NCI-H748 (cell line): ENCODE measurements around the gene SLC25A53.

Experiments used
- DNase-seq: peaks from one replicate; lab custom pipeline; 2025; ENCODE audit not compliant: unreplicated experiment; lab: John Stamatoyannopoulos, UW

SLC25A53 gene, protein sequence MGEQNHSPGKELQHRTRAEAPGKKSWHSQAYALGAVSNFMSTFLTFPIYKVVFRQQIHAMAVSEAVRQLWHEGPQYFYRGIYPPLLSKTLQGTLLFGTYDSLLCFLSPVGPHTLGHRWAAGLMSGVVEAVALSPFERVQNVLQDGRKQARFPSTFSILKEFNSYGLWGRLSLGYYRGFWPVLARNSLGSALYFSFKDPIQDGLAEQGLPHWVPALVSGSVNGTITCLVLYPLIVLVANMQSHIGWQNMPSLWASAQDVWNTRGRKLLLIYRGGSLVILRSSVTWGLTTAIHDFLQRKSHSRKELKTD

DNA sequence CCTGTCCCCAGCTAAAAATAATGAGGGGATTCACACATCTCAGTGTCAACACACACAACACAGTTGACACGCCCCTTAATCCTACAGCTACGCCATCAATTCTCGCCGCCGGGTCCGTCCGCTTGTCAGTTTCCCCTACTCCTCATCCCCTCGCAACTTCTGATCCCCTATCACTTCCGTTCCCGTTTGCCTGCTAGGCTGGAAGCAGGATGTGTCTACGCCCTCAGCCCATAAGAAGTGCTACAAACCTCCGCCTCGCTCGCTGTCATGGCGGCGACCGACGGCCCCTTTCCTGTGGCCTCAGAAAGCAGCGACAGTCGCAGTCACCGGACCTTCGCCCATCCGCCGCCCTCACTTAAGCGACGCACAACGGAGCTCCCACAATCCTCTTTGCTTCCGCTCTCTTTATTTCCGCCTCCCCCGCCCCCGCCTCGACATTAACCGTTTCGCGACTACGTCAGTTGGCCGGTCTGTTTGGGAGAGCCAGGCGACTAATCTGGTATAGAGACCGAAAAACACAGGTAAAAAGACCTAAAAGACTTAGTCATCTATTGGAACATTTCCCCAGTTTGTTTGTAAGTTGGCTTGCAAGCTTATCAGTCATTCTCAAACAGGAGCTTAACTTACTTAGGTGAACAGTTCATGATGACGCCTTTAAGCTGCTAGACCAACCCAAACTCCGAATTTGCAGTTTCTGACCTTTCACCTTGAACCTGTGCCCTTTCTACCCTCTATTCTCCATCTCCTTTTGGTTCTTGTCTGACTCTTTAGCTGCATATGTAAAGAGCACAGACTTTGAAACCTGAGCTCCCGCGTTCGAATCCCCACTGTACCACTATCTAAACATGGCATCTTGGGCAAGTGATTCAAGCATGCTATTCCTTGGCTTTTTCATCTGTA is at the start of gene SLC25A53:
Gene SLC25A53, minus strand, starts transcription at position 380 of the 900 bp plus-strand sequence. CDS start 51,752 bp downstream, outside the sequence.
- peak; percentile 93 for DNase-seq

DNA sequence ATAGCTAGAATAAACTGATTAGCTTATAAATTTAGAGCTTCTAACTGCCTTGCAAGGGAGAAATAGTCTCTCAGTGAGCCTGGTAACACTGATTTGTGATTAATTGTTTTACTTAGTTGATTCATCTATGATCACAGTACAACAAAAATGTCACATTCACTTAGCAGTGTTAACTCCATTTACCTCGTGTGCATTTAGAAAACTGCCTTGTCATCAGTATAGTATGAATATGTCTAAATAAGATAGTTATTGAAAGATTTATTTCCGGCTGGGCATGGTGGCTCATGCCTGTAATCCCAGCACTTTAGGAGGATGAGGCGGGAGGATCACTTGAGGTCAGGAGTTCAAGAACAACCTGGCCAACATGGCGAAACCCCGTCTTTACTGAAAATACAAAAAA is 48.7 kb upstream of the SLC25A53 start:
- no peak for DNase-seq

DNA sequence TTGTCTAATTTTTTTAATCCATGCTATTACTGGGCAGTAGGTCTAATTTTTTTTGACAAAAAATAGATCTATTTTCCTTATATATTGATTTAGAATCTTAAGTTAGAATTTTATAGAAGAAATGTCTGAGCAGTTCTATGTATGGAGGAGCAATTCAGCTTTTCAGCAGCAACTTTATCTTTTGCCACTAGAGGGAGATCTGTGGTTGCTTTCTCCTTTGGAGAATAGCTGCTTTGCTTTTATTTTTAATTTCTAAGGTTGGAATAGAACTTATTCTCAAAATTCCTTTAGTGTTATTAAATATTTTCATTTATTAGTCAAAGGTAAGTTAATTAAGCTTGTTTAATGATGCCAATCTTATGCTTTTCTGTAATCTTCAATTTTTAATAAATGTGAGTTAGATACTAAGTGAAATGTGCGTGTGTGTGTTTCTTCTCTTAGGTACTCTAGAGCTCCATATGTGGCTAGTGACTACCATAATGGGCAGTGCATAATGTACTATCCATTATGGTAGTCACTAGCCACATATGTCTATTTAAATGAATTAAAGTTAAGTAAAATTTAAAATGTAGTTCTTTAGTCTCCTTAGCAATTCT is 38.8 kb upstream of the SLC25A53 start:
- DNase-seq = peak; percentile 15

DNA sequence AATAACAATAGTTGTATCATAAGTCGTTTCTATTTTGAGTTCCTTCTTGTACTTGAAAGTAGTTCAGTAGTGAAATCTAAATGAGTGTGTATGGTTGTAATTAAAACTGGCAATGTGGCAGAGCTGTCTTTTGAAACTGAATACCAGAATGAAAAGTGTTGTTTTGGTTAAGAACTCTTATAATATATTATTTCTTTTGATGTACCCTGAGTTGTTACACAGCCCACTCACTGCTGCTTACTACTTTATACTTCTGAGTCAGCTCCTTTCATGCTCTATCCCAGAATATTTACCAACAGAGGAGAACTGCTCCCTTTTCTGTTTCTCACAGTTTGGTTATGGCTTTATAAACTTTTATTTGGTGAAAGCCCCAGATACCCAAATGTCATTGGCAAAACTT is 38.2 kb upstream of the SLC25A53 start:
- DNase-seq = no peak

DNA sequence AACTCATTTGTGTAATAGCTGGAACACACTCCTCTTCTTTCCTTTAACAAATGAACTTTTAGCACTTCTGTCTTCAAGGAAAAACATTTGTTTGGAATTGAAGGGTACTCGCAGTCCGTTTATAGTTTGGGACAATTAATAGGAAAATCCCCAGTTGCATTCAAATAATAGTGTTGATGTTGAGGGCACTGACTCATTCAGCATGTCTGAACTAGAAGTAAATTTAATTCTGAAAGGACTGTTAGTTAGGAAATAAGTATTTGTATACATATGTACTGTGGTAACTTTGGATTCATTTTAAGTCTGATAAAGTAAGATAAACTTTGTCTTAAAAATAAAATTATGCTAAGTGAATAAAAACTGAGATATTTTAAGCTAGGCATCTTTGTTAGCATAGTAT is 36.7 kb upstream of the SLC25A53 start:
- DNase-seq = no peak

DNA sequence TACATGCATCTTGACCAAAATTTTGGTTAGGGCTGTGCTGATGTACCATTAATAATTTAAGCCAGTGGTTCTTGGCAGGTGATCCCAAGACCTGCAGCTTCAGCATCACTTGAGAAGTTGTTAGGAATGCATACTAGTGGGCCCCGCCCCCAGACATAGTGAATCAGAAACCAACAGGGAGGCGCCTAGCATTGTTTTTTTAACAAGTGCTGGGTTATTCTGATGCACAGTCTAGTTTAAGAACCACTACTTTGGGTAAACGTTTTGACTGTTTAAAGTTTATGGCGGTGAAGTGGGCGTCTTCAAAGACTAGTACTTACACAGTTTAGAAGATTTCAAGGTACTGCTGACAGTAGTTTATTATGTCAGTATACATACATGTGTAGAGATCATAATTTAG is 33.0 kb upstream of the SLC25A53 start:
- DNase-seq = no peak

DNA sequence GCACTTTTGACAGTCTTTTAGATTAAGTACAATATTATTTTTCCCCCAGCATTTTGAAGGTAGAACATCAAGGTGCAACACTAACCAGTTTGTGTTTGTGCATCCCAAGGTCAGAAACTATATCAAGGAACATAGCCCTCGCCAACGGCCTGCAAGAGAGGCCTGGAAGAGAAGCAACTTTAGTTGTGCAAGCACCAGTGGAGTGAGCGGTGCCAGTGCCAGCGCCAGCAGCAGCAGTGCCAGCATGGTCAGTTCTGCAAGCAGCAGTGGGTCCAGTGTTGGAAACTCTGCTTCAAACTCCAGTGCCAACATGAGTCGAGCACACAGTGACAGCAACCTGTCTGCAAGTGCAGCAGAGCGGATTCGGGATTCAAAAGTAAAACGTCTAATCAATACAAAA is 31.1 kb upstream of the SLC25A53 start:
- no peak for DNase-seq

DNA sequence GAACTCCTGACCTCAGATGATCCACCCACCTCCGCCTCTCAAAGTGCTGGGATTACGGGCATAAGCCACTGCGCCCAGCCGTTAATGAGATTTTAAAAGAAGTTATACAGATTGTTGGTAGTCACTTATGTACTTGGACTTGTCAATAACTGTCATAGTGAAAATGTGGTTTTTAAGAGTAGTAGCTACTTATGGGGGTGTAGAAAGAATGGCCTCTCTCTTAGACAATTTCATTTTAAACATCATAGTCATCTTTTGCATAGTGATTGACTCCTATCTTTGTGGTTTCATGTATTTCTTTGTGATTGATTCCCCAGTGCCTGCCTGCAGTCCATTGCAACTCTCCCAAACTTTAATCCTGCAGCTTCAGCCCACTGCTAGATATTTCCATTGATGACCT is 26.9 kb upstream of the SLC25A53 start:
- no peak for DNase-seq

DNA sequence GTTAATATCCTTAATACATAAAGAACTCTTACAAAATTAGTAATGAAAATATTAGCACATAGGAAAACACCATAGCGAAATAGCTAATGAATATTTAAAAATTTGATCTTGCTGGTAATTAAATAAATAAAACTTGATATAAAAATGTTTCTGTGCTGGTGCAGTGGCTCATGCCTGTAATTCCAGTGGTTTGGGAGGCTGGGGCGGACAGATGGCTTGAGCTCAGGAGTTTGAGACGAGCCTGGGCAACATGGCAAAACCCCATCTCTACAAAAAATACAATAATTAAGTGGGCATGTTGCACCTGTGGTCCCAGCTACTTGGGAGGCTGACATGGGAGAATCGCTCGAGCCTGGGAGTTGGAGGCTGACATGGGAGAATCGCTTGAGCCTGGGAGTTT is 17.0 kb upstream of the SLC25A53 start:
- no peak for DNase-seq

DNA sequence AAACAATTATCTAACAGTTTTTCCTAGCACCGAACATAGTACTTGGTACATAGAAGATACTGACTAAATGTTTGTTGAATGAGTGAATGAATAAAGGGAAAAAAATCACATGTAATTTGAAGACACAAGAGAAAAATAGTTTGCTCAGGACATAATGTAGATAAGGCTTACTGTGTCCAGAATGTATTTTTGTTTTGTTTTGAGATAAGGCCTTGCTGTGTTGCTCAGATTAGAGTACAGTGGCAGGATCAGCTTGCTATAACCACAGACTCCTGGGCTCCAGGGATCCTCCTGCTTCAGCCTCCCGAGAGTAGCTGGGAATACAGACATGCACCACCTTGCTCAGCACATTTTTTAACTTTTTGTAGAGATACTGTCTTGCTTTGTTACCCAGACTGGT is 16.0 kb upstream of the SLC25A53 start:
- DNase-seq = no peak

DNA sequence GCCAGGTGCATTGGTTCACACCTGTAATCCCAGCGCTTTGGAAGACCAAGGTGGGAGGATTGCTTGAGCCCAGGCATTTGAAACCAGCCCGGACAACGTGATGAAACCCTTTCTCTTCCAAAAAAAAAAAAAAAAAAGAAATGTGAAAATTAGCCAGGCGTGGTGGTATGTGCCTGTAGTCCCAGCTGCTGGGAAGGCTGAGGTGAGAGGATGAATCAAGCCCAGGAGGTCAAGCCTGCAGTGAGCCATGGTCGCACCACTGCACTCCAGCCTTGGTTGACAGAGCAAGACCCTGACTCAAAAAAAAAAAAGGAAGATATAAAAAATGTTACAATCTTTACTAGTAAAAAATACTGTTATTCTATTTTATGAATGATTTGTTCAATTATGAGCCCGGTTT is 15.3 kb upstream of the SLC25A53 start:
- no peak for DNase-seq

DNA sequence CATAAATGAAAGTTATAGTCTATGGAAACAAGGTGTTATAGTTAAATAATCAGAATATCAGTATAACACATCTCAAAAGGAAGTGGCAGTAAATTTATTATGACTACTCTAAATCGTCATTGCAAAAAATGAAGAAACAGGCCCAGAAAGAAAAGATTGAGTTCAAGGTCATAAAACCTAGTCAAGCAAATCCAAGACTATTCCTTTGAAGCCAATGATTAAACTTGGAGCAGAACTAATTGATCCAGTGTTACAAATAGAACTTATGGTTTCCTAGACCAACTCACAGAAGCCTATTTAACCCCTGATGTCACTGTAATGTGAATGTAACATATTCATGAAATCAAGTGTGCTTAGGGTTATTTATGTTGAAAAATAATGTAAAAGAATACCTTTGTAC is 11.3 kb upstream of the SLC25A53 start:
- no peak for DNase-seq

DNA sequence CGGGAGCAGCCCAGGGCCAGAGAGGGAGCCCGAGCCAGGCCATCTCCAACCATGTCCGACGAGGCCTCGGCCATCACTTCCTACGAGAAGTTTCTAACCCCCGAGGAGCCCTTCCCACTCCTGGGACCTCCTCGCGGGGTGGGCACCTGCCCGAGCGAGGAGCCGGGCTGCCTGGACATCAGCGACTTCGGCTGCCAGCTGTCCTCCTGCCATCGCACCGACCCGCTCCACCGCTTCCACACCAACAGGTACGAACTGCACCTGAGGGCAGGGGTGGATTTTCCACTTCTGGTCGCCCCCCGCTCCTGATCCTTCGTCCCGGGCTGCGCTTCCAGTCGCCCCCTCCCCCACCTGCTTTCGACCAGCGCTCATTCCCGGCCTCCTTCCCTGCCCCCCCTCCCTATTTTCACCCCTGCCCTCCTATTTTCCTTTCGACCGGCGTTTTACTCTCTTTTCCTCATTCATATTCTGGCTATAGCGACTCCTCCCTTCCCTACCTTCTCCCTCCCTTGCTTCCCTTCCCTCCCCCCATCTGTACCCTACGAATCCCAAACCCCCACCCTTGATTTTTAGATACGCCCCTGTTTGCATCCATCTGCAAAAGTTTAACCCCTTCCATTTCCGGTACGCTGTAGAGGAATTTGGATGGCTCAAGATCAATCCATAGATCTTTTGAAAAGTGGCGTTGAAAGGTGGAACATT is 10.1 kb upstream of the SLC25A53 start:
- DNase-seq = no peak

DNA sequence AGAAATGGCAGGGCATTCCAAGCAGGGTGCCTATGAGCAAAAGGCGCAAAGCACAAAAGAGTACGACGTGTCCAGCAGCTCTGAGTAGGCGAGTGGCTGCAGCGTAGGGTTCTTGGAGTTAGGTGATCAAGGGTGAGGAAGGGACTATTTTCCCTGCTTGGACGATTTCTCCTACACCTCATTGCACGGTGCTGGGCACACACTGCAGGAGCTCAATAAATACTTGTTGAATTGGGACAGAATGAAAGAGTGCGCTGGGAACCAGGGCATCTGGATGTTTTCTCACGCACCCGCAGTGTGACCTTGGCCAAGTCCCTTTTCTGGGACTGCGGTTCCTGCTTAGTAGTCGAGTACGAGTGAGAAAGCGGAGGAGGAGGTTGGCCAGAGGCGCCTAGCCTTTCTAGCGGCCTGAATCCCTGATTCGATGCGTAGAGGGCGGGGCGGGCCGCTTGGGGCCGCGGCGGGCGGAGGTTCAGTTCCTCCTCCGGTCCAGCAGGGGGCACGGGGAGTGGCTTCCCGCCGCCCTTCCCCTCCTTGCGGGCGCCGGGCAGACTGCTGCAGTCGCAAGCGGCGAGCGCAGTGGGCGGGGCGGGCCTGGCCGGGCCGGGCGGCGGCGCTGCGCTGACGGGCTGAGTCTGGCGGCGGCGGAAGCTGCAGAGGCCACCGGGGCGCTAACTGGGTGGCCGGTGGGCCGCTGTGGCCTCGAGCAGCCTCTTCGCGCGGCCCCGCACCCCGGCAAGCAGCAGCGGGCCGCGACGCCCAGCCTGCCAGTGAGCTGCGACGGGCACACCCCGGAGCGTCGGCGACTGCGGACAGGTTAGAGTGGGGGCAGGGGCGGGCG is 9.3 kb upstream of the SLC25A53 start, which contains the start of gene FAM199X:
Gene FAM199X, plus strand, starts transcription at position 560 of the 841 bp plus-strand sequence. CDS start 333 bp downstream, outside the sequence.
- DNase-seq = peak; percentile 92

DNA sequence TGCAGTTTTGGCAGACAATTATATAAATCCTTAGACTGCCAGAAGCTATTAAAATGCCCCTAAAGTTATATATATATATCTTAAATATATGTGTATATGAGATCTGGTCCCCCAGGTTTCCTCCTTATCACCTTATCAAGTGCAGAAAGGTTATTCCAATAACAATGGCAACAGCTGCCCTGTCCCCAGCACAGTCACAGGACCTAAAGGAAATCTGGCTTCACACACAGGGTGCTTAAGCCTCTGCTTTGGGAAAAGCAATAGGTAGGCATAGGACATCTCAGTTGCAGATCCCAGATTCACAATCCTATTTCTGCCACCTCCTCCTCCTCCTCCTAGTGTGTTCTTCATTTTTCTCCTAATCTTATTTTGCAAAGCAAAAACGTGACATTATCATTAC is 5.8 kb downstream of the SLC25A53 start:
- DNase-seq = no peak

DNA sequence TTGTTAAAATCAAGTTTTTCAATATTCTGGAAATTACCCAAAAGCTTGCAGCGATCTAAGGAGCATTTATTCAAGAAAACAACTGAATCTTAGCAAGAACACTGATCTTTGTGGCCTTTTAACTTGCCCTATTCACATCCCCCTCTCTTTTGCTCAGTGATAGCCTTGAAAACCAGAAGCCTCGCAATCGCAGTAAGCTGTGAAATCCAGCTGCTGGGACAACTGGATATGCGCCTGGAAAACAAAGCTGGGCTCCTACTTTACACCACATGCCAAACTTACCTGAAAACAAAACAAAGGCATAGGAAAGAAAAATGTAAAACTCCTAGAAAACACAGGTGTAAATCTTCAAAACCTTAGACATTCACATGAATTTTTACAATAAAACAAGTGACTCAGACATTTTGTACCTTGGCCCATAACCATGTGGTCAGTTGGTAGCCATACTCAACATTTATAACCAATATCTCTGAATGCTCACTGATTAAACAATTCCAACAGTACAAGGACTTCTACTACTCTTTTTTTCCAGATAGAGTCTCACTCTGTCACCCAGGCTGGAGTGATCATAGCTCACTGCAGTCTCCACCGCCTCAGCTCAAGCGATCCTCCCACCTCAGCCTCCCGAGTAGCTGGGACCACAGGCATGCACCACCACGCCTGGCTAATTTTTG is 15.6 kb downstream of the SLC25A53 start:
- DNase-seq = no peak

DNA sequence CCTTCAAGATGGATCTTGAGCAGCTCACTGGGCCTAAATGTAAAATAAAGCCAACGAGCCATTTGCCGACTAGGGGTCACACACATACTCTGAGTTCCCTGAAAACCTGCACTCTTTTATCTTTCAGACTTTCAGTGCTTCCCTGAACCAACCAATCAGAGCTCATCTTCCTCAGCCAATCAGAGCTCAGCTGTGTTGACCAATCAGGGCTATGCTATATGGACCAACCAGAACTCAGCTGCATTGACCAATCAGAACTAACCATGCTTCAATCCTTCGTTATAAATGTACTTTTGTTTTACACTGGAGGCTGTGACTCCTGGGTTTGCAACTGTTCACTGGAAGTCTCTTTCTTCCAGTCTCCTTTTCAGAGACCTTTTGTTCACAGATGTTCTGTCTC is 19.3 kb downstream of the SLC25A53 start:
- peak; percentile 40 for DNase-seq

DNA sequence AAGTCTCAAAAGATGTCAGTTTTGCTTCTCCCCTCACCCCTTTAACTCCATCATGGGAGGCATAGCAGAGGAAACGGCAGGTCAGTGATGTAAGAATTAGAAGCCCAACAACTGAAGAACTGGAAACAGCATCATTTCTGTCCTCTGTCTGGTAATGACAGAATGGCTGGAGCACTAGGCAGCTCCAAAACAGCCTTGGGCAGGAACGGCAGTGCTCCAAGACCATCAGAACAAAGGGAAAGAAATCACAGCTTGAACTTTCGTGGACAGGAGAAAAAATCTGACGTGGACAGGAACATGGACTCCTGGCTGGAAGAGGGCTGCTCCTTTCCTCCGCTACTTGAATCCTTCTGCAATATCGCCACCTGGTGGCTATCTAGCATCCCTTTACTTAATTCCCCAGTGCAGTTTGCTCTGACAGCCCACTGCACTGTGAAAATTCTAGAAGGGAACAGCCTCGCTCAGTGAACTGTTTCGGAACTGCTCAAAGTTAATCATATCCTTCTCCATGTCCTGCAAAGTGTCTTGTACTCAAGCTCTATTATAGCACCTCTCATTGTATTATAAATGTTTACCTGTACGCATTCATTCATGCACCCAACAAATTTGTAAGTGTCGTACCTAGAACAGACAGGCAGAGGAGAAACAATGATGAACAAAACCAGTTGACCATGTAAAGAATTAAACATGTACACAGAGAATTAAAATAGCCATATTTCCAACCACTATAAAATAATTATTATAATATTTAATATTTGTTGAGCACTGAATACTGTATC is 20.4 kb downstream of the SLC25A53 start:
- DNase-seq = peak; percentile 81

DNA sequence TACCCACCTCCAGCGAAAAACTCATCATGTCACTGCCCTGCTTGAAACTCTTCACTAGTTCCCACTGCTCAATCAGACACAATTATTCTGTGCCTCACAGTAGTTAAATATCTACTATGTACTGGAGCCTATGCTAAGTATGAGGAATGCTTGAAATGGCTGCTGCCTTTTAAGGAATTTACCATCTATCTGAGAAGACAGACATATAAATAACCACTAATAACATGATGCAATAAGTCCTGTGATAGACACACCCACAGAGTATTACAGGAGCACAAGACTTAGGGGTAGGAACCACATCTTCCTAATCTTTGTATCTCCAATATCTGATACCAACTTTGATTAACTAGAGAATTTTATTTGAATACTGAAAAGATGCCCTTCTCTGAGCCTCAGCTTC is 21.1 kb downstream of the SLC25A53 start:
- no peak for DNase-seq
